NCI-H2107 treated with DMSO at 0.1 percent for 48 hours (cell line): ENCODE results near the gene ALG1L2.
"Not testable (repeated sequence)": the region's sequence is repeated elsewhere in the genome, so short reads cannot be mapped to it uniquely, and the experiment has no call there.

ENCODE experiments used
- DNase-seq: peaks from one replicate; lab custom pipeline; 2025; ENCODE audit not compliant: unreplicated experiment; lab: John Stamatoyannopoulos, UW

The ALG1L2 gene

GRCh38 chr3:130093741-130094391, 12.2 kb downstream of the ALG1L2 start:
- no peak for DNase-seq

- DNase-seq = not testable (repeated sequence)
Measured at GRCh38 chr3:130094491-130094941, 12.9 kb downstream of the ALG1L2 start.

DNA sequence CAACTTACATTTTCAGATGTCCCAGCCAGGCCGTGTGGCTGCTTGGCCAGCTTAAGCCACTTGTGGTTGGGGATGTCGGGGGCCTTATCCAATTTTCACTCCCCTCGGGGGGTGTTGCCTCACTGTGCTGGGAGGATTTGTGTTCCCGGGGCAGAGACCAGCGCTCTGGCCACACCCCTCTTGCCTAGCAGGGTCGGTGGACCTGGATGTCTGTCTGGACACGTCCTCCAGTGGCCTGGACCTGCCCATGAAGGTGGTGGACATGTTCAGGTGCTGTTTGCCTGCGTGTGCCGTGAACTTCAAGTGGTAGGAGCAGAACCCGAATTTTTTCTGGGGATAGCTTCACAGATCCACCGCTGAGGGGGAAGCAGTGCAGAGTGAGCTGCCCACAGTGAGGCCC, 14.2 kb downstream of the ALG1L2 start:
- DNase-seq = not testable (repeated sequence)

- DNase-seq = not testable (repeated sequence)
Measured at GRCh38 chr3:130097096-130097495, 15.5 kb downstream of the ALG1L2 start.

- DNase-seq = not testable (repeated sequence)
Measured at GRCh38 chr3:130097690-130098638, 16.3 kb downstream of the ALG1L2 start.

- not testable (repeated sequence) for DNase-seq
Measured at GRCh38 chr3:130098639-130099385, 17.2 kb downstream of the ALG1L2 start.

DNA sequence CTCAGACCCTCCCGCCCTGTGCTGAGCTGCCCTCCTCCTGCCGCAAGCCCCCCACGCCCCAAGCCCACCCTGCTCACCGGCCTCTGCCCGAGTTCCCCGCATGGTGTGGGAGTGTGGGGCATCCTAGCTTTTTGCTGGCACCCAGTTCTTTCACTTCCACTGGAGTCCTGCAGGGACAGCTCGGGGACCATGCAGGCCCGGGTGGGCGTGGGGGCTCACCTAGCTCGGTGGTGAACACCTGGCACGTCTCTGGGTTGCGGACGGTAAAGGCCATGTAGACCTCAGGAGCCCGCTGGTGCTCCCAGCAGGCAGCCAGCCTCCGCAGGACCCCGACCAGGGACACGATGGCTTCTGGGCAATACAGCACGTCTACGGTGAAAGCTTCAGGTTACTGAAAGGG, 20.9 kb downstream of the ALG1L2 start:
- not testable (repeated sequence) for DNase-seq

- DNase-seq = not testable (repeated sequence)
Measured at GRCh38 chr3:130104191-130104590, 22.6 kb downstream of the ALG1L2 start.

DNA sequence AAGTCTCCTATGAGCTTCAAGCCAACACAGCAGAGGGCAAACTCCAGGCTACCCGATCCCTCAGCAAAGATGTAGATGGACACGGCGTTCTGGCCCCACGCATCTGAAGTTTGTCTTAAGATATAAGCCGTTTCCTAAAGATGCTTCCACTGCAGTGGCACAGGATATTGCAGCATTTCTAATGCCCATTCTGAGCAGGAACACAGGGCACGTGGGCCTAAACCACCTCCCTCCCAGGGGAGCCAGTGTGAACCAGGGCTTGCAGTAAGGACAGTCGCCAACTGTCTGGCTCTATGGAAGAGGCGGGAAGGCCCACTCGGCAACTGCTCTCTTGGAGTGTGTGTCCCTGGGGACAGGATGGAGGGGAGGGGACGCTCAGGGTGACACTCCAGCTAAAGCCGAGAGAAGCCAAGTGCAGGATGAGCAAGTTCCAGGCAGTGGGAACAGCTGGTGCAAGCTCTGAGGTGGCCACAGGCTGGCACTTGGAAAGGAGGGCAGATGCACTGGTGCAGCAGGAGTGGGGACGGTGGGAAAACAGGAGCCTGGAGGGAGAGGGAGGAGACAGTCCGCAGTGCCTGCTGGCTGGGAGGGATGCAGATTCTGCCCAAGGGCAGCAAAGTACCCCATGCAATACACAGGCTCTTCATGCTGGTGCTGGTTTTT, 25.8 kb downstream of the ALG1L2 start:
- not testable (repeated sequence) for DNase-seq

DNA sequence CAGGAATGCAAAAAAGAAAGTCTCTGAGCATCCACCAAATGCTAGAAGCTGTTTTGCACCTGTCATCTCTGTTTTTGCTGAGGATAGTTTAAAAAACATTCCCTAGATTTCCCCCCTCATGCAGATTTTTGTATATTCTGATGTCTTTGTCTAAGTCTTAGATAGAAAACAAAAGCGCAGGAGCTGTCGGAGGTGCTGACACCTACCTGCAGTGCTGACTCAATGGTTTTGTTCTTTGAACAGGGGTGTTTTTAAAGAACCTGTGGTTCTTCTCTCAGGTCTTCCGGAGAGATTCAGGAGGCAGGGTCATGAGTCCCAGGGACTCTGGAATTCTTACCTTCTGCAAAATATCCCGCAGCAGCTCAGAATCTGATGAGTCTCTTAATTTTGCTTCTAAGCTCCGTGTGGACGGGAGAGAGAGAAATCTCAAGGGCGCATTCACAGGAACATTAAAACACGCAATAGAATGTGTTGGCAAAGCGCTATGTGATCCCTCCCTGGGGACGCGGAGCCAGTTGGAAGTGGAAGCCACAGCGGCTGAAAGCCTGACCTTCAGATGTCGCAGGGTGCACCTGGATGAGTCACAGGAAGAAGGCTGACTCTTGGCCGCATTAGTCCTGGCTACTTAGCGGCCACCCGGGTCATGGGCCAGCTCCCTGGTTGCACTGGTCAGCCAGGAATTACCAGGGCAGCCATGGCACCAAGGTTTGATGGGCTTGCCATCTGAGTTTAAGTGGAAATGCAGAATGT, 27.4 kb downstream of the ALG1L2 start:
- DNase-seq = peak; percentile 17

DNA sequence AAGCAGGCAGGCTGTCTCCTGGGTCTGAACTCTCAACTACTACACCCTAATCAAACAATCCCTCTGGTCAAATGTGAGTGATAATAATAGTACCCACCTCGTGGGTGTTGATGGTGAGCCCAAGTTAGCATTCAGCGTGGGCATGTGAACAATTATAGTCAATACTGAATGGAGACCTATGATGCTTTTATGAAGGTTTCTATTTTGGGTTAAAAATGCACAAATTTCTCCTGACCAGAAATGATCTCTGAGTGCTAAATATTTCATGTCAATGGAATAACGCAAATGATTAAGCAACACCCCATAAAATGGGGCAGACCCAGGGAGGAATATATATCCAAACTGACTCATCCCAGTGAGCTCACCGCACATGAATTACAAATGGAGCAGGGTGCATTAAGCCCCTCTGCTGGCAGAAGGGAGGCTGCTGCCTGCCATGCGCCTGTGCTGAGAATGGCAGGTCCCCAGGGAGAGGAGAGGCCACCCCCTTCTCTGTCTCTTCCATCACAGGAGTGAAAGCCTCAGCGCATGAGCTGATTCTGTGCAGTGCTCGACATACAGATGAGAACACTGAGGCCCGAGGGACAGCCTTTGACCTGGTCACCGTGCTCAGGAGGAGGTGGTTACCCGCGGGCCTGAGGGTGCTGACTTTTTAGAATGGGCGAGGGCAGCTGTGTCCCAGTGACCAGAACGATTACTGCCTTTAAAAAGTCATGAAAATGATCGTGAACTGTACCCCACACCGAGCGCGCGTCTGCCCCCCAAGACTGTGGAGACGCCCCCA, 28.9 kb downstream of the ALG1L2 start:
- DNase-seq = not testable (repeated sequence)

DNA sequence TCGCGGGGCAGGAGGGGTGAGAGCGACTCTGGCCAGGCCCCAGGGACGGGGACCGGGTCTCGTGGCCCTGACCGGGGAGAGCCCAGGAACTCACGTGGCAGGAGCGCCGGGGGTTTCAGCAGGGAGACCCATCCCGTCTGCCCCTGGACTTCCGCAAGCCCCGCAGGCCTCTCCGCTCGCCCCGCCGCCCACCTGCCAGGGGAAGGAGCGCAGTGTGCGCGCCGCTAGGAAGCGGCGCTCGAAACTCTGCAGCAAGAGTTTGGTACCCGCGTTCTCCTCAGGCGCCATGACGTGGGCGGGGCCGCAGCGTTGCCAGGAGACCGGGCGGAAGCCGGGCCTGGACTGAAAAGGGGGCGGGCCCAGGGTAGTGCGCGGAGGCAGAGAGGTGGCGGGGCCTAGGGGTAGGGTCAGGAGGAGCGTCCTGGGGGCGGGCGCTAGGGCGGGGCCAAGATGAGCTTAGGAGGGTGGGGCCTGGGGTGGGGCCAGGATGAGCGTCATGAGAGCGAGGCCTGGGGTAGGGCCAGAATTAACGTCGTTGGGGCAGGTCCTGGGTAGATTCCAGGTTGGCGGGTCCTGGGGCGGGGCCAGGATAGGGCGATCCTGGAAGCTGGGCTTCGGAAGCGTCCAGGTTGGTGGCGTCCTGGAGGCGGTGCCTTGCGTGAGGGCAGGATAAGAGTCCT, 29.7 kb downstream of the ALG1L2 start:
- DNase-seq = peak; percentile 94

GRCh38 chr3:130111865-130112747, 30.5 kb downstream of the ALG1L2 start:
- DNase-seq = peak; percentile 92

DNA sequence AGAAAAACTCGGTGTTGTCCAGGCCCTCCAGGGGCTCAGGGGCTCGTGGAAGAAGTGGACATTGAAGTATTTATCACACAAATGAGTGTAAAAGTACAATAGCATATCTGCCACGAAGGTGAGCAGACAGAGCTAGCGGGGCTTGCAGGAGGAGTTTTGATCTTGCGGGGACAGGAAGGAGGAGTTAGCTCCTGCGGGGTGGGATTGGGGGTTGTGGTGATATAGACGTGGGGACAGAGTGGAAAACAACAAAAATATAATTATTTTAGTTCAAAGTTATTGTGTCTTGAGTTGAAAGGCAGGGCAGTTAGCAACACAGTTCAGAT, 31.1 kb downstream of the ALG1L2 start:
- not testable (repeated sequence) for DNase-seq

DNA sequence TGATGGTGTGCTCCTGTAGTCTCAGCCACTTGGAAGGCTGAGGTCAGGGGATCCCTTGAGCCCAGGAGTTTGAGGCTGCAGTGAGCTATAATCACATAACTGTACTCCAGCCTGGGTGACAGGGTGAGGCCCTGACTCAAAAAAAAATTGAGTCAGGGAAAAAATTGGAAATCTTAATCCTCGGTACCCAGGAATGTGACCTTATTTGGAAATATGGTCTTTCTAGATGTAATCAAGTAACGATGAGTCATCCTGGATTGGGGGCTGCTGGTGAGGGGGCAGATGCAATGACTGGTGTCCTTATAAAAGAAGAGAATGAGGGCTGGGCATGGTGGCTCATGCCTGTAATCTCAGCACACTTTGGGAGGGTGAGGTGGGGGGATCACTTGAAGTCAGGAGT, 33.8 kb downstream of the ALG1L2 start:
- DNase-seq = not testable (repeated sequence)

- DNase-seq = no peak
Measured at GRCh38 chr3:130117933-130118332, 36.3 kb downstream of the ALG1L2 start.

DNA sequence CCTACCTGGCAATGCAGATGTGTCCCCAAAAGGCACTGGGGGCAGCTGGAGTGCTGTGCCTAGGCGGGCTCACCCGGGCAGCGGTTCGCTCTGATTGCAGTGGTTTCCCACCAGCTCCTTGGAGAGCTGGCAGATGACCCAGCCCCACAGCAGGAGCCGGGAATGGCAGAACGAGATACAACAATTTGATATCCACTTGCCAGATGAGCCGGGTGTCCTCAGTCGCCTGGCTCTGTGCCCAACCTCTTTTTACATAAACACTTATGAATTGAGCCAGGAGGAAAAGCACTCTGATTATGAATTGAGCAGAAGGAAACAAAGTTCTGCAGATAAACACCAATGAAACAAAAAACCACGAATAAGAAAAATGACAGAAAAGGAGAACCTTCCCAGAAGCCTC, 38.2 kb downstream of the ALG1L2 start:
- DNase-seq = peak; percentile 54

GRCh38 chr3:130120291-130120690, 38.7 kb downstream of the ALG1L2 start:
- not testable (repeated sequence) for DNase-seq
